GM12872 (cell line): ENCODE measurements around the gene ISYNA1.
A peak's percentile ranks its signal among the peaks of the same experiment; 100 is the strongest.

Experiments
- TF ChIP-seq, protein P1 (sequence below): IDR thresholded peaks from 3 replicates; pipeline ENCODE4 v1.5.1; 2011; ENCODE audit warnings: low read depth, mild to moderate bottlenecking, low read length, moderate library complexity; ENCODE audit not compliant: insufficient read depth

ISYNA1 gene

DNA sequence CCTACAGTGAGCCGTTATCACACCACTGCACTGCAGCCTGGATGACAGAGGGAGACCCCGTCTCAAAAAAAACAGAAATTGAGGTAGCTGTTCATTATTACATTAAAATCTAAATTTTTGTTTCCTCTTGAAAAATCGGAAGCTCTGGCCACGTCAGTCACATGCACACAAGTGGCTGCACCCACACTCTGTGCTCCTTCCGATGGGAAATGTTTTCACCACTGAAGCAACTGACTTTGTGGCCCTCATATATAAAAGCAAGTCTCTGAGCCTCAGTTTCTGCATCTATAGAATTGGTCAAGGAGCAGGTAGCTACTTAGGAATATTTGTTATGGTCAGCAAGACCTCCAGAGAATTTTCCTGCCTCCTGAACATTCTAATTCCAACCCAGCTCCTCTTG lies 45.0 kb downstream of the ISYNA1 start:
- TF ChIP-seq, protein P1, sequence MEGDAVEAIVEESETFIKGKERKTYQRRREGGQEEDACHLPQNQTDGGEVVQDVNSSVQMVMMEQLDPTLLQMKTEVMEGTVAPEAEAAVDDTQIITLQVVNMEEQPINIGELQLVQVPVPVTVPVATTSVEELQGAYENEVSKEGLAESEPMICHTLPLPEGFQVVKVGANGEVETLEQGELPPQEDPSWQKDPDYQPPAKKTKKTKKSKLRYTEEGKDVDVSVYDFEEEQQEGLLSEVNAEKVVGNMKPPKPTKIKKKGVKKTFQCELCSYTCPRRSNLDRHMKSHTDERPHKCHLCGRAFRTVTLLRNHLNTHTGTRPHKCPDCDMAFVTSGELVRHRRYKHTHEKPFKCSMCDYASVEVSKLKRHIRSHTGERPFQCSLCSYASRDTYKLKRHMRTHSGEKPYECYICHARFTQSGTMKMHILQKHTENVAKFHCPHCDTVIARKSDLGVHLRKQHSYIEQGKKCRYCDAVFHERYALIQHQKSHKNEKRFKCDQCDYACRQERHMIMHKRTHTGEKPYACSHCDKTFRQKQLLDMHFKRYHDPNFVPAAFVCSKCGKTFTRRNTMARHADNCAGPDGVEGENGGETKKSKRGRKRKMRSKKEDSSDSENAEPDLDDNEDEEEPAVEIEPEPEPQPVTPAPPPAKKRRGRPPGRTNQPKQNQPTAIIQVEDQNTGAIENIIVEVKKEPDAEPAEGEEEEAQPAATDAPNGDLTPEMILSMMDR = no peak

- TF ChIP-seq, protein P1 = no peak
These were observed 45.5 kb downstream of the ISYNA1 start for GRCh38 chr19:18392417-18392816.

DNA sequence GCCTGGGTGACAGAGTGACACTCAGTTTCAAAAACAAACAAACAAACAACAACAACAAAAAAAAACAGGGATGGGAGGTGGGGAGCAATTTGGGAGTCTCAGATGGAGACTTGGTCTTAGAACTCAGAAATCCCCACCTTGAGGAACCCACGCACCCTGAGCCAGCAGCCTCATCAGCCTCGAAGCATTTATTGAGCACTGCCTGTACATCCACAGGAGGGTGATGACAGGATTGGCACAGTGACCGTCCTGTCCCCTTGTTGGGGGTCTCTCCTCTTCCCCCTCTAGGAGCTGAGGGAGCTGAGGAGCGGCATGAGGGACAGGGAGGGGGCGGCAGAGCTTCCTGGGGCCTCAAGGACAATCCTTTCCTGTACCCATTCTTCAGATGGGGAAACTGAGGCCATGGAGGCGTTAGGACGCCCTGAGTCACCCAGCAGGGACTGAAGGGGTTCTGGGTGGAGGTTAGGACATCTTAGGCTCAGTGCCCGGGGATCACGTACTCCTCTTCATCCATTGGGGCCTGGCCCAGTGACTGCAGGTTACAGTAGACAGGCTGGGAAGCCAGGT lies 46.3 kb downstream of the ISYNA1 start:
- TF ChIP-seq, protein P1 = no peak

DNA sequence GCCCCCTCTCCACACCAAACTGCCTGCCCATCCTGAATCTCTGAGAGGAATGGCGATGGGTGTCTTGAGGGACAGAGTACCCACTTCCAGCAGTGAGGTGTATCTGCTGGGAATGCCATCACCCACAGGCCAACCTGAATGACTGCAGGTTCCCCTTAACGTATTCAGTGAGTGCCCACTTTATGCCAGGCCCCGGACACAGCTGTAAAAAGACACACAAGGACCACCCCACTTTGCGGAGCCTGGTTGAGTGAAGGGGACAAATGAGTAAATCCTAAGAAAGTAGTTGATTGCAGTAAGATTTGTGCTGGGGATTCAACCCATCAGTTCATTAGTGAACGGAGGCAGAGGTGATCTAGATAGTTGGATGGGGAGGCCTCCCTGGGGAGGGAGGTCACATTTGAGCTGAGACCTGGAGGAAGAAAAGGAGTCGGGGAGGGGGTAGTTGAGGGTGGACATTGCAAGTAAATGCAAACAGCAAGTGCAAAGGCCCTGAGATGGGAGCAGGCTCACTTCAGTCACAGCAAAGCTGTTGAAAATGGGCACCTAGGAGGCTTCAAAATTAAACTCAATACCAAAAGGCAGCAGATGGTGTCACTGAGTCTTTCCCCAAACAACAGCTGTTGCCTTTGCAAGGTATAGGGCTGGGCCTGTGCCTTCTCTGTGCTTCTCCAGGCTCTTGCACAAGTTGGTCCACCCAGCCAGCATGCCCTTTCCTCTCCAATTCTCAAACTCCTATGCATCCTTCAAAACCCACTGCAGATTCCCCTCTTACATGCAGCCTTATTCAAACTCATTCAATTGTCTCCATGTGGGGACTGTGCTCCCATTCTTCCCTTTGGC lies 47.6 kb downstream of the ISYNA1 start:
- TF ChIP-seq, protein P1 = no peak

DNA sequence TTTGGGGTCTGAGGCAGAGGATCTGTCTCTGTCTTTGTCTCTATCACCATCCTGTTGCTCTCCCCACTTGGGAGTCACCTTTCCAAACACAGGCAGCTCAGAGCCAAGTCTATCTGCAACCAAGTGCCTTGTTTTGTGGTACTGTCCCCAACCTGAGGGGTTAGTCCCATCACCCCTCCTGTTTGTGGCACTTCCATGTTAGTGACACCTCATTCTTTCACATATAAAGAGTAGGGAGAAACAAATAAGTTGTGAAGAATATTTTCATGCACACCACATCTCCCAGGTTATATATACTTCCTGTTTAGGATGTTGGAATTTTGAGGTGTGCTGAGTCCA lies 48.2 kb downstream of the ISYNA1 start:
- TF ChIP-seq, protein P1 = no peak

DNA sequence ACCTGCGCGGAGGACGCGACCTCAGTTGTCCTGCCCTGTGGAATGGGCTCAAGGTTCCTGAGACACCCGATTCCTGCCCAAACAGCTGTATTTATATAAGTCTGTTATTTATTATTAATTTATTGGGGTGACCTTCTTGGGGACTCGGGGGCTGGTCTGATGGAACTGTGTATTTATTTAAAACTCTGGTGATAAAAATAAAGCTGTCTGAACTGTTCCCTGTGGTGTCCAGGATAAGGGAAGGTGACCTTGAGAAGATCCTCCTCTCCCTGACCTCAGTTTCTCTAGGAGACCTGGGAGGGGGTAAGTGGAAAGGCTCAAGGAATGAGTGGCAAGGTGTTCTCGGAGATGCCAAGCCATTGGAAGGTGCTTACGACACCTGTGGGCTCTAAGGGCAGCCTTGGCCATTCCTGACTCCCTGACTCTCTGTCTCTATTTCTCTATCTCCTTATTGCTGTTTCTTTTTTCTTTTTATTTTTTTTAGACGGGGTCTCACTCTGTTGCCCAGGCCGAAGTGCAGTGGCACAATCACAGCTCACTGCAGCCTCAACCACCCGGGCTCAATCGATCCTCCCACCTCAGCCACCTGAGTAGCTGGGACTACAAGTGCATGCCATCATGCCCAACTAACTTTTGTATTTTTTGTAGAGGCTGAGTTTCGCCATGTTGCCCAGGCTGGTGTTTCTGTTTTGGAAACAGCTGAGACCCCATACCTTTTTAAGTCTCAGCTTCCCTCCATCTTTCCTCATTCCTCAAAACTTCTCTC lies 48.8 kb downstream of the ISYNA1 start:
- TF ChIP-seq, protein P1 = no peak

- TF ChIP-seq, protein P1 = peak; percentile 99
These were observed 49.6 kb downstream of the ISYNA1 start for GRCh38 chr19:18388100-18388959.
